Astrocyte (in vitro differentiated cells and primary cell): Measurements from ENCODE around the gene WNT3. TPM values are rescaled to one million over a fixed set of nuclear protein-coding genes. Genes with fewer than 3 reads are reported as not detected.

Experiments
- DNase-seq: peaks from one replicate; pipeline ENCODE4 v3.0.0-alpha.2; 2010; ENCODE audit warnings: low read depth
- FAIRE-seq: peaks from 2 replicates; lab custom pipeline; 2011; peaks lifted over from hg19 to GRCh38; lab: Jason Lieb, UNC
- H2AFZ ChIP-seq: 2 replicates; pipeline ENCODE4 v1.6.0; 2012; ENCODE audit warnings: low read depth, low read length, inconsistent platforms
- H3K27ac ChIP-seq: 2 replicates; pipeline ENCODE4 v1.5.1; 2011; ENCODE audit warnings: low read depth, low read length, inconsistent platforms
- H3K27me3 ChIP-seq: 2 replicates; pipeline ENCODE4 v1.6.0; 2011; ENCODE audit warnings: low read length, inconsistent platforms; ENCODE audit not compliant: insufficient read depth
- H3K36me3 ChIP-seq: 2 replicates; pipeline ENCODE4 v1.5.1; 2011; ENCODE audit warnings: low read length, inconsistent platforms; ENCODE audit not compliant: insufficient read depth
- H3K4me1 ChIP-seq: 2 replicates; pipeline ENCODE4 v1.5.1; 2011; ENCODE audit warnings: low read length, inconsistent platforms; ENCODE audit not compliant: insufficient read depth
- H3K4me2 ChIP-seq: 2 replicates; pipeline ENCODE4 v1.6.0; 2012; ENCODE audit warnings: low read length, inconsistent platforms
- H3K4me3 ChIP-seq: 2 replicates; pipeline ENCODE4 v1.5.1; 2011; ENCODE audit warnings: low read depth, mild to moderate bottlenecking, low read length, inconsistent platforms; ENCODE audit not compliant: insufficient read depth
- H3K79me2 ChIP-seq: 2 replicates; pipeline ENCODE4 v1.6.0; 2012; ENCODE audit warnings: mild to moderate bottlenecking, low read length, inconsistent platforms; ENCODE audit not compliant: insufficient read depth
- H3K9ac ChIP-seq: 2 replicates; pipeline ENCODE4 v1.6.0; 2012; ENCODE audit warnings: mild to moderate bottlenecking, low read length, inconsistent platforms
- H3K9me3 ChIP-seq: 2 replicates; pipeline ENCODE4 v1.5.1; 2012; ENCODE audit warnings: low read depth, mild to moderate bottlenecking, low read length, inconsistent platforms; ENCODE audit not compliant: insufficient read depth
- H4K20me1 ChIP-seq: 2 replicates; pipeline ENCODE4 v1.6.0; 2012; ENCODE audit warnings: low read length, inconsistent platforms; ENCODE audit not compliant: insufficient read depth
- H3K27ac Mint-ChIP-seq: one replicate; pipeline ENCODE4 v1.8.0; 2021; ENCODE audit warnings: mild to moderate bottlenecking, mixed read lengths; ENCODE audit not compliant: unreplicated experiment
- H3K27me3 Mint-ChIP-seq: one replicate; pipeline ENCODE4 v1.8.0; 2021; ENCODE audit warnings: low read depth, mixed read lengths; ENCODE audit not compliant: unreplicated experiment
- H3K36me3 Mint-ChIP-seq: one replicate; pipeline ENCODE4 v1.8.0; 2021; ENCODE audit warnings: low read depth, mixed read lengths; ENCODE audit not compliant: unreplicated experiment
- H3K4me1 Mint-ChIP-seq: one replicate; pipeline ENCODE4 v1.8.0; 2021; ENCODE audit warnings: low read depth, mixed read lengths; ENCODE audit not compliant: unreplicated experiment
- H3K4me3 Mint-ChIP-seq: one replicate; pipeline ENCODE4 v1.8.0; 2021; ENCODE audit warnings: mild to moderate bottlenecking, moderate library complexity, mixed read lengths; ENCODE audit not compliant: unreplicated experiment
- H3K9me3 Mint-ChIP-seq: one replicate; pipeline ENCODE4 v1.8.0; 2021; ENCODE audit warnings: mild to moderate bottlenecking, mixed read lengths; ENCODE audit not compliant: unreplicated experiment
- CTCF ChIP-seq: IDR thresholded peaks from 2 replicates; pipeline ENCODE4 v1.5.1; 2011; ENCODE audit warnings: low read depth, mild to moderate bottlenecking, inconsistent platforms, low read length, moderate library complexity; ENCODE audit not compliant: insufficient read depth
- EZH2 ChIP-seq: IDR thresholded peaks from 2 replicates; pipeline ENCODE4 v1.6.1; 2012; ENCODE audit warnings: mild to moderate bottlenecking, low read length, inconsistent platforms; ENCODE audit not compliant: insufficient read depth
- total RNA-seq: library from RNA; stranded (reverse); gene quantifications from 2 replicates; pipeline ENCODE4 v1.2.1, GENCODE V29; 2021

The WNT3 gene
- total RNA-seq, 1 donor from 2014 or later, result 2.4 TPM

GRCh38 chr17:46814446-46814845, 4.0 kb downstream of the WNT3 start:
- no peak for FAIRE-seq
- no peak overlapping the region for H3K4me3 ChIP-seq
- no peak for DNase-seq
- no peak overlapping the region for H3K4me2 ChIP-seq
- no peak overlapping the region for H3K9ac ChIP-seq
- H3K27ac Mint-ChIP-seq, result no peak overlapping the region
- no peak overlapping the region for H2AFZ ChIP-seq
- H3K4me1 ChIP-seq, result peaks cover 6% of the 10 kb centered on the region
- H3K4me3 Mint-ChIP-seq, result no peak overlapping the region
- TF ChIP-seq EZH2 (no peak), CTCF (no peak)
- no peak overlapping the region for H3K27ac ChIP-seq
- no peaks in the 10 kb centered on the region for H3K79me2 ChIP-seq
- peaks cover 39% of the 10 kb centered on the region for H3K27me3 Mint-ChIP-seq
- no peaks in the 10 kb centered on the region for H4K20me1 ChIP-seq
- peaks cover 1% of the 10 kb centered on the region for H3K9me3 Mint-ChIP-seq
- no peaks in the 10 kb centered on the region for H3K36me3 ChIP-seq
- peaks cover 36% of the 10 kb centered on the region for H3K27me3 ChIP-seq
- peaks cover 2% of the 10 kb centered on the region for H3K36me3 Mint-ChIP-seq
- H3K9me3 ChIP-seq, result no peaks in the 10 kb centered on the region
- peaks cover 9% of the 10 kb centered on the region for H3K4me1 Mint-ChIP-seq

DNA sequence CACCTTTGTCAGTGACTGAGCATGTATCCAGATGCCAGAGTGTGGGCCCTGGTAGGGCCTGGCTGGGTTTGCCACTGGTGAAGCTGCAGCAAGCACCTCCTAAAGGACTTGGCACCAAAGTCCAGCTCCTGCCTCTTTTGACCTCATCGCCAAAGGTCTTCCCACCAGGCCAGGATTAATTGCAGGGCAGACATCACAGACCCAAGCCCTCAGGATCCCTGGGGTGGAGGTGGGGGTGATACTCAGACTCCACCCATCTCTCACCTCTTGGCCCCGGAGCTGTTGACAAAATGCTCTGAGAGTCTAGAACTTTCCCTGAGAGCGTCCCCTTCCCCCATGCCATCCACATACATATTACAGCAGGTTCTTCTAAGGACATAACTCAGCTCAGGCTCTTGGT, 4.6 kb downstream of the WNT3 start:
- Mint-ChIP-seq H3K27me3 (peaks cover 37% of the 10 kb centered on the region), H3K9me3 (peaks cover 1% of the 10 kb centered on the region), H3K36me3 (peaks cover 2% of the 10 kb centered on the region), H3K4me1 (peaks cover 9% of the 10 kb centered on the region), H3K4me3 (no peak overlapping the region), H3K27ac (no peak overlapping the region)
- peaks cover 31% of the 10 kb centered on the region for H3K27me3 ChIP-seq
- FAIRE-seq (no peak), DNase-seq (no peak)
- peaks cover 2% of the 10 kb centered on the region for H3K4me1 ChIP-seq
- no peak overlapping the region for H3K4me2 ChIP-seq
- no peaks in the 10 kb centered on the region for H3K36me3 ChIP-seq
- no peaks in the 10 kb centered on the region for H3K79me2 ChIP-seq
- H3K4me3 ChIP-seq, result no peak overlapping the region
- H3K27ac ChIP-seq, result no peak overlapping the region
- TF ChIP-seq EZH2, result no peak
- TF ChIP-seq CTCF, result no peak
- H3K9me3 ChIP-seq, result no peaks in the 10 kb centered on the region
- no peak overlapping the region for H2AFZ ChIP-seq
- no peak overlapping the region for H3K9ac ChIP-seq
- H4K20me1 ChIP-seq, result no peaks in the 10 kb centered on the region

DNA sequence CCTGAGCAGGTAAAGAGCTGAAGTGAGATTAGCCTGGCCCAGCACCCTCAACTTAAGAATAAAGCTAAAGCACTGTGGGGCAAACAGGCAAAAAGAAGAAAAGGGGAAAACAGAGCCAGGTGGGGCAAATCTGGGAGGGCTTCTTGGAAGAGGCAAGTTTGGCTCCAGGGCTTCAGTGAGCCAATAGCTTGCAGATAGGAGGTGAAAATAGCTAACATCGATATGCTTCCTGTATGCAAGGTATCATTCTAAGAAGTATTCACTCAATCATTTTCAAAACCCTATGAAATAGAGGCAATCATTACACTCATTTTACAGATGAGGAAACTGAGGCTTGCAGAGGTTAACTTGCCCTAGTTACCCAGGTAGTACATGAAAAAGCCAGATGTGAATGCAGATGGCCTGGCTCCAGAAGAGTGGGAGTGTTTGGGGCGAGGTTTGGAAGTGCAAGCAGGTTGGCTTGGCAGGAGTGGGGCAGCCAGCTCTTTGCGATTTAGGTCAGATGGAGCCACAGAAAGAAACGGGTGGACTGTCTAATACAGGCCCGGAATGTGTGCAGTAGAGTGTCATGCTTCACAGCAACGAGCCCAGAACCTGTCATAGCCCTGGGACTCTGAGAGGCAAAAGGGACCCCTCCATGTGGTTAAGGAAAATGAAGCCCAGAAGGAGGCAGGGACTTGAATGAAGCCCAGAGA, 5.7 kb downstream of the WNT3 start:
- no peak overlapping the region for H3K9ac ChIP-seq
- H3K27ac Mint-ChIP-seq, result peak overlapping the region; percentile 41
- H3K27me3 Mint-ChIP-seq, result peaks cover 39% of the 10 kb centered on the region
- no peaks in the 10 kb centered on the region for H4K20me1 ChIP-seq
- no peak for FAIRE-seq
- H3K4me1 Mint-ChIP-seq, result peaks cover 9% of the 10 kb centered on the region
- H2AFZ ChIP-seq, result no peak overlapping the region
- peak overlapping the region; percentile 54 for H3K4me3 Mint-ChIP-seq
- no peaks in the 10 kb centered on the region for H3K79me2 ChIP-seq
- TF ChIP-seq EZH2 (no peak), CTCF (no peak)
- H3K36me3 ChIP-seq, result no peaks in the 10 kb centered on the region
- H3K27me3 ChIP-seq, result peaks cover 21% of the 10 kb centered on the region
- no peaks in the 10 kb centered on the region for H3K9me3 ChIP-seq
- DNase-seq, result no peak
- no peaks in the 10 kb centered on the region for H3K4me1 ChIP-seq
- peaks cover 2% of the 10 kb centered on the region for H3K36me3 Mint-ChIP-seq
- H3K27ac ChIP-seq, result no peak overlapping the region
- peaks cover 1% of the 10 kb centered on the region for H3K9me3 Mint-ChIP-seq
- no peak overlapping the region for H3K4me2 ChIP-seq
- H3K4me3 ChIP-seq, result no peak overlapping the region
